Measurements from ENCODE around the gene CELF2. TPM values are rescaled to one million over a fixed set of nuclear protein-coding genes. Genes with fewer than 3 reads are reported as not detected.

Gene CELF2
- total and polyA plus RNA-seq, 8 donors = 58.0 to 107 (median 65.9) TPM

- H3K27ac ChIP-seq = no peak overlapping the region
- H3K36me3 ChIP-seq = peaks cover 0 to 56% of the 10 kb centered on the region in 2 donors
- no peaks in the 10 kb centered on the region for H3K9me3 ChIP-seq
- ATAC-seq (no peak), DNase-seq (no peak)
- H3K4me1 ChIP-seq = peaks cover 0 to 9% of the 10 kb centered on the region in 2 donors
- no peak overlapping the region for H3K4me3 ChIP-seq
- H3K27me3 ChIP-seq = no peaks in the 10 kb centered on the region
- intact Hi-C loops (cut with DNase I) = no loop called here
- no peak for TF ChIP-seq CTCF (IDR thresholded peaks at IDR 0.05)
Observed at GRCh38 chr10:11249808-11250195, 232.1 kb downstream of the CELF2 start.

- intact Hi-C loops (cut with DNase I) = no loop called here
- Histone ChIP-seq H3K27me3 (no peaks in the 10 kb centered on the region), H3K4me1 (peaks cover 0 to 4% of the 10 kb centered on the region in 2 donors), H3K9me3 (no peaks in the 10 kb centered on the region), H3K27ac (no peak overlapping the region), H3K4me3 (no peak overlapping the region), H3K36me3 (peaks cover 0 to 61% of the 10 kb centered on the region in 2 donors)
- no peak for TF ChIP-seq CTCF (IDR thresholded peaks at IDR 0.05)
- DNase-seq (no peak), ATAC-seq (no peak)
Observed at GRCh38 chr10:11250304-11250703, 232.6 kb downstream of the CELF2 start.

GRCh38 chr10:11252887-11253286, 235.2 kb downstream of the CELF2 start:
- DNase-seq (no peak), ATAC-seq (no peak)
- no peak overlapping the region for H3K27ac ChIP-seq
- intact Hi-C loops (cut with DNase I) = no loop called here
- no peak overlapping the region for H3K4me3 ChIP-seq
- peaks cover 0 to 5% of the 10 kb centered on the region in 2 donors for H3K4me1 ChIP-seq
- no peaks in the 10 kb centered on the region for H3K27me3 ChIP-seq
- H3K36me3 ChIP-seq = peaks cover 0 to 62% of the 10 kb centered on the region in 2 donors
- TF ChIP-seq CTCF (IDR thresholded peaks at IDR 0.05) = no peak
- no peaks in the 10 kb centered on the region for H3K9me3 ChIP-seq

GRCh38 chr10:11253385-11254002, 235.8 kb downstream of the CELF2 start:
- DNase-seq (no peak), ATAC-seq (no peak)
- no peak for TF ChIP-seq CTCF (IDR thresholded peaks at IDR 0.05)
- intact Hi-C loops (cut with DNase I) = no loop called here
- Histone ChIP-seq H3K9me3 (no peaks in the 10 kb centered on the region), H3K27ac (no peak overlapping the region), H3K4me3 (no peak overlapping the region), H3K36me3 (peaks cover 0 to 68% of the 10 kb centered on the region in 2 donors), H3K27me3 (no peaks in the 10 kb centered on the region), H3K4me1 (peaks cover 0 to 9% of the 10 kb centered on the region in 2 donors)

GRCh38 chr10:11255156-11255555, 237.5 kb downstream of the CELF2 start:
- Histone ChIP-seq H3K27ac (no peak overlapping the region), H3K9me3 (no peaks in the 10 kb centered on the region), H3K27me3 (no peaks in the 10 kb centered on the region), H3K36me3 (peaks cover 0 to 71% of the 10 kb centered on the region in 2 donors), H3K4me1 (peaks cover 0 to 13% of the 10 kb centered on the region in 2 donors), H3K4me3 (no peak overlapping the region)
- no peak for ATAC-seq
- TF ChIP-seq CTCF (IDR thresholded peaks at IDR 0.05) = no peak
- DNase-seq = no peak
- intact Hi-C loops (cut with DNase I) = no loop called here

Measured in left lung (tissue), 10 donors.